H1 (cell line): ENCODE results near the gene ALKBH3. TPM values are rescaled to one million over a fixed set of nuclear protein-coding genes. Genes with fewer than 3 reads are reported as not detected.

Experiments
- GTF2F1 ChIP-seq: IDR thresholded peaks from 2 replicates; pipeline ENCODE4 v1.6.1; 2012; ENCODE audit warnings: low read depth, low read length, improper control_type of control experiment, borderline replicate concordance
- polyA plus RNA-seq, 7 experiments: library from polyadenylated mRNA; depleted of rRNA in 3 of 7; stranded (reverse) in 5 of 7; unstranded in 2 of 7; fragments of >200 nt in 5 of 7; fragments of 200-250 nt in 2 of 7; gene quantifications; 1 replicate in 5 of 7; 2 replicates in 1 of 7; 4 replicates in 1 of 7; pipeline versions ENCODE4 v1.2.1 to v1.2.3, GENCODE V29; 2011 to 2013; ENCODE audit warnings: missing spikeins in 2 of 7, mixed read lengths in 2 of 7
- total RNA-seq: library from RNA; stranded (reverse); fragmentation: NEBNext Ultra II Directional; extraction: Animal tissue kit (Norgen Biotek cat#: 25700); gene quantifications from 2 replicates; pipeline ENCODE4 v1.2.1, GENCODE V29; 2021
- TF ChIP-seq, protein P1 (sequence below): IDR thresholded peaks from 2 replicates; pipeline ENCODE4 v1.6.1; 2011; ENCODE audit warnings: low read depth, mild to moderate bottlenecking, low read length; ENCODE audit not compliant: insufficient read depth

The ALKBH3 gene
- total and polyA plus RNA-seq, 2 of the 8 experiments (the other 6 are each of a cell fraction or from before 2014, with no cell fraction given) = 10.5 to 11.4 TPM

DNA sequence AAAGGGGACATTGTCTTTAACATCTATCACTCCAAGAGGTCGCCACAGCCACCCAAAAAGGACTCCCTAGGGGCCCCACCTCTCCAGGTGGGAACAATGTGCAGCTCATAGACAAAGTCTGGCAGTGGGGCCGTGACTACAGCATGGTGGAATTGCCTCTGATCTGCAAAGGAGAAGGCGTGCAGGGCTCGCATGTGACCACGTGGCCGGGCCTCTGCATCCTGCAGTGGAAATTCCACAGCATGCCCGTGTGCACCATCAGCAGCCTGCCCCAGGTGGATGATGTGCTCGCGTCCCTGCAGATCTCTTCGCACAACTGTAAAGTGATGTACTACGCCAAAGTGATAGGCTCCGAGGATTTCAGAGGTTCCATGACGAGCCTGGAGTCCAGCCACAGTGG lies 18.5 kb downstream of the ALKBH3 start (continued):
- TF ChIP-seq, protein P1, sequence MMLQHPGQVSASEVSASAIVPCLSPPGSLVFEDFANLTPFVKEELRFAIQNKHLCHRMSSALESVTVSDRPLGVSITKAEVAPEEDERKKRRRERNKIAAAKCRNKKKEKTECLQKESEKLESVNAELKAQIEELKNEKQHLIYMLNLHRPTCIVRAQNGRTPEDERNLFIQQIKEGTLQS = no peak
- no peak for TF ChIP-seq GTF2F1
